ENCODE data around the gene A2M.

Gene A2M

DNA sequence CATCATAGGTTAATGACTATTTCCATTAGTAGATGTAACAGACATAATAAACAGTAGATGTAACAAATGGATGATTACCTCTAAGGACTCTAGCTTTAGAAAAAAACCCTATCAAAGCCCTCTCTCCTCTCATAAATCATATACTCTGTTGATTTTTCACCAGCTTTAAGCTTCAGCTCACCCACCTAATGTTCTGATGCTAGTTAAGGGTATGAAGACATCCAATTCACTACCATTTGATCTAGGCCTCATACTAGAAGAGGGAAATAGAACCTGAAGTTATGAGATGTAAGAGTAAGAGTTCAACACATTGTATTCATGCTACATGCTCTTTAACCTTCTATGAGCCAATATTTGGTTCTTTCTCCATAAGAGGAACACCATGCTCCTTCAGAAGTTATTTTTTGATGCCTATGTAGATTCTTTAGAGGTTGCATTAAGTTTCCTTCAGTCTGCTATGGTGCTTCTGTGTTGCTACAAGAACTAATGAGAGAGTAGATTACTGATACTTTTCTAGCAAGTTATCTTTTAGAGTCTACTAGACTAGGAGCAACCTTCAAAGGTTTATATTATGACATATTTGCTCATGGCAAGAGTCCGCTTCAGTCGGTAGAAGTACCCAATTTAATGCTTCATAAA, 16.0 kb downstream of the A2M start:
- no peak for DNase-seq

- no peak for DNase-seq
These were observed 17.2 kb downstream of the A2M start for GRCh38 chr12:9098463-9099026.

DNA sequence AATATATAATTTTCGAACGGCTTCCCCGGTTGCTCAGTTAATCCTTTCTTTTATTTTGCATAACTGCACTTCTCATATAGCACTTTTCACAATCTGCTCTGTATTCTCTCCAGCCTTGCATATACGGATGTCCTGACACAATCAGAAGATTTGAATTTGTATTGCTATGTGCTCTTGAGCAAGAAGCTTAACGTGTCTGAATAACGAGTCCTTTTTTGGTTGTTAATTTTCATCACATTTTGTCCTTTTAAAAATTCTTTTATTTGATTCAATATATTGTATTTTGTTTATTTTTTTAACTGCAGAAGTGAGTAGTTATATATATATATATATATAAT, 17.6 kb downstream of the A2M start:
- no peak for DNase-seq

DNA sequence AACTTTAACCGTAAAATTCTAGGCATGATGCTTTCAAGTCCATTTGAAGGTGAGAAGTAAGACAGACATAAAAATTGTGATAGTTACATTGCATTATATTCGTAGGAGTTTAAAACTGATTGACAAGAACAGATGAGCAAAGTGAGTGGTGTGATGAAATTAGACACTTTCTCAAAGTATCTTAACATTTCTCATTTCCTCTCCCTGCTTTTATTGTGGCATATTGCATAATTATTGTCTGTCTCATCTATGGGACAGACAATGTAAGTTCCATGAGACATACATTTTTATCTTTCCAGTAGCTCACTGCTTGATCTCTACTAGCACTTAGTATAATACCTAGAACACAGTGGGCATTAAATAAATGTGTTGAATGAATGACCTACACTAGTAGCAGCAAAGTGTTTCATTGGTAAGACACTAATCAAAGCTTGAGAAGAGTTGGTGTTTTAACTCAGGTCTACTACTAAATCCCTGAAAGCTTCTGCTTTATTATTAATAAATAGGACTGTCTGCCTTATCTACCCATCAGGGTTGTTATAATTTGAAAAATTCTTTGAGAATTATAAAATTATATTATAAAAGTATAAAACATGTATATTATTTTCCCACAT, 19.0 kb downstream of the A2M start:
- DNase-seq = no peak

DNA sequence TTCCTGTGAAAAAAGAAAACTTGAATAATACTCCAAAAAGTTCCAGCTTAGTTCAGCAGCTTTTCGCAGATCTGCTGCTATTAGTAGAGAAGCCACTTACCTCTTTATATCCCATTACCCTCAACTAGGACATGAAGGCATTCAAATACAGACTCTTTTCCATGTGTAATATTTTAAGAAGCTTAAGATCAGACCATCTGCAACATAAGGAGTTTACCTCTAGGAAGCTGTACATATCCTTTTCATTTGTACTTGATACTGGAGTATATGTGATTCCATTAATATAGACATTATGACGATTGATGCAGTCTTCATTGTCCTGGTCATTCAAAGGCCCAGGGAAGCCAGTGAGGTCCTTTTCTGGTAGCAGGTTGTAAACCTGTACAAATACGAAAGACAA, 20.4 kb downstream of the A2M start:
- DNase-seq = no peak

- DNase-seq = no peak
These were observed 21.1 kb downstream of the A2M start for GRCh38 chr12:9094512-9095206.

DNA sequence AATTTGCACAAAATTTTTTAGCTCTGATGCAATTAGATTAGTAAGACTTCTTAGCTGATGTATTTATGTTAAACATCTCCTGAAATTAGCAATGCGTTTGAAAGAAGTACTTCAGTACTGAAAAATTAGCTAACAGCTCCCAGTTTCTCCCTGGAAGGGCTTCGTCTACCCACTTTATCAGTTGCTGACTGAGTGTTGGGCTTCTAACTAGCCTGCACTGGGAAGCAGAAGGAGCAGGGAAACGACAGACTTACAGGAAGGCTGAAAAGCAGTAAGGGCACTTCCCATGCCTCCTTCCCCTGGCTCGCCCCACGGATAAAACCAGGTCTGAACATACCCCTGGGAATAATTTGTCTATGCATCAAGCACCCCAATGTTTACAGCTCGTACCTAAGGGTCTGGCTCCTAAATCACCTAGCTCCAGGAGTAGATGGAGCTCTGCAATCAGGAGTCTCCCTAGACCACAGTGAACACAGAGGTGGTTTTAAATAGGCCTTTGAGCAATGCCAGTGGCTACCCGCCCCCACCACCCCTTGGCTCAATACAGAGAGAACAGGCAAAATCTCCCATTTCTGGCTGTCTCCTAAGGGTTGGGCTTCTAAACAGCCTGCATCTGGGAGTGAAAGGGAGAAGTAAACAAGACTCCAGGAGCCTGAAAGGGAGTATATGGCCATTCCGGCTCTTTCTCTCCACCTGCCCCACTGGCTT, 23.7 kb downstream of the A2M start:
- no peak for DNase-seq

DNA sequence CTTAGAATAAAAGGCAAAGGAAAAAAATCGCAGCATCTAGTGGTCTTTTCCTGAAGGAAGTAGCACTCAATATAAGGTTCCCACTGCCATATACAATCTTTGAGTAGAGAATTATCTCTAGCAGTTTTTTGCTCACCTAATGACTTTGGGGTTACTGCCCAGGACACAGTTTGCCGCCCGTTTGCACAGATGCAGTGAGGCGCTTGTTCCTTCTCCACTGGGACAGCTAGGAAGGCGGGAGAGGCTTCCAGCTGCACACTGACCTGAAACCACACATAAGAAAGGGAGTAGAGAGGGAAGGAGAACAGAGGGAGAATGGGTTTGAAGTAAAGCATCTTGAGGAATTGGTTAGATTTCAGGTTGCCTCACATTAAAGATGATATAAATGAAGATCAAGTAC, 25.5 kb downstream of the A2M start:
- DNase-seq = no peak

DNA sequence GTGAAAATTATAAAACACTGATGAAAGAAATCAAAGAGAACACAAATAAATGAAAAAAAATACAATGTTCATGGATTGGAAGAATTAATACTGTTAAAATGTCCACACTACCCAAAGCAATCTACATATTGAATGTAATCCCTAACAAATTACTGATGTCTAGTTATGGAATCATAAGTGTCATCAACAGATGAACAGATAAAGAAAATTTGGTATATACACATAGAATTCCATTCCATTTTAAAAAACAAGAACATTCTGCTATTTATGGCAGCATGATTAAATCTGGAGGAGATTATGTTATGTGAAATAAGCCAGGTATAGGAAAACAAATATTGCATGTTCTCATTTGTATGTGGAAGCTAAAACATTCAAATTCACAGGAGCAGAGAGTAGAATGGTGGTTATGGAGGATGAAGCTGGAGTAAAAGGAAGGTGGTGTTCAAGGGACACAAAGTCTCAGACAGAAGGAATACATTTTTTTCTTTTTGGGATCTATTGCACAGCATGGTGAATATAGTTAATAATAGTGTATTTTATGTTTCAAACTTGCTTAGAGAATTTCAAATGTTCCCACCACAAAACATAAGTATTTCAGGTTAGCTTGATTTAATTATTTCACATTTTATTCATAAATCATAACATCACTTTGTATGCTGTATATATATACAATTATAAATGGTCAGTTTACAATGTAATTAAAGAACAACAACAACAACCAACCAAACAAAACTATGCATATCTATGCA, 28.5 kb downstream of the A2M start:
- DNase-seq = no peak

GRCh38 chr12:9086087-9086486, 29.6 kb downstream of the A2M start:
- no peak for DNase-seq

- DNase-seq = no peak
These were observed 31.3 kb downstream of the A2M start for GRCh38 chr12:9084417-9084816.

DNA sequence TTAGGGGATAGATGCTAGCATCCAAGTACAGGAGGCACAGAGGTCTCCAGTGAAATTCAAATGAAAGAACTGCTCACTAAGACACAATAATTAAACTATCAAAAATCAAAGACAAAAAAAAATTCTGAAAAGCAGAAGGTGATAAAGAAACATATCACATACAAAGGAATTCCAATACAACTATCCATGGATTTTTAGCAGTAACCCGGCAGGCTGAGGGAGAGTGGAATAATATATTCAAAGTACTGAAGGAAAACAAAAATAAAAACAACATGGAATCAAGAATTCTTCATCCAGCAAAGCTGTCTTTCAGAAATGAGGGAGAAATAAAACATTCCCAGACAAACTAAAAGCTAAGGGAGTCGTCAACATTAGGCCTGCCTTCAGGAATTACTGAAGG, 31.9 kb downstream of the A2M start:
- DNase-seq = no peak

DNA sequence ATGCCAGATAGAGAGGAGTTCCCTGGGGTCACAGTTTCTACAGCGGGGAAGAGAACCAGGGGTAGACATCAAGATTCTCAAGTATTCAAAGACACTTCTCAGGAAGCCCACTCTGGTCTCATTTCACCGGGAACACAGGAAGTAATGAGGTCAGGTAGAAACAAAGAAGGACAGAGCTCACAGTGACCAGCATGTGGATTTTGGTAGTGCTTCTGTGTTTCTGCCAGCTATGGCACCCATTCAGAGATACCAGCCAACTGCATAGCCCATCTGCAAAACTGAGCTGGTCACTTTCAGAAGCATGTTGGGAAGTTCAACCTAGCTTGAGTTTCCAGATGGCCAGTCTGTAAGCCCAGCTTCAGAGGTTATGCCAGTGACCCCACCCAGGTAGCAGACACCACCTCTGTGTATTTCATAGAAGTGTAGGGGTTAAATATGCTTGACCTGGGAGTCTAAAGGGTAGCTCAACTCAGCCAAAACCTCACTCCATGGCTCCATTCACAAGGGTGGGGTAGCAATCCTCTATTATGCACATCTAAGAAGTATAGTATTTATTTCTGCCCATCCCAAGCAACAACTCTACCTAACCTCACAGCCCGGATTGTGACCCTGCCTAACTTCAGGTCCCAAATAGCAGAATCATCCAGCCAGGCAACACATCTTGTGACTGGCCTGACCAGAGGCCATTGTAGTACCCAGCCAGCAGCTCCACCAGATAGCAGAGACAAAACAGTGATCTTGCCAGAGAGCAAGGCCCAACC, 33.9 kb downstream of the A2M start:
- no peak for DNase-seq

- DNase-seq = no peak
These were observed 35.6 kb downstream of the A2M start for GRCh38 chr12:9079883-9080675.

- DNase-seq = no peak
These were observed 36.6 kb downstream of the A2M start for GRCh38 chr12:9079082-9079481.

DNA sequence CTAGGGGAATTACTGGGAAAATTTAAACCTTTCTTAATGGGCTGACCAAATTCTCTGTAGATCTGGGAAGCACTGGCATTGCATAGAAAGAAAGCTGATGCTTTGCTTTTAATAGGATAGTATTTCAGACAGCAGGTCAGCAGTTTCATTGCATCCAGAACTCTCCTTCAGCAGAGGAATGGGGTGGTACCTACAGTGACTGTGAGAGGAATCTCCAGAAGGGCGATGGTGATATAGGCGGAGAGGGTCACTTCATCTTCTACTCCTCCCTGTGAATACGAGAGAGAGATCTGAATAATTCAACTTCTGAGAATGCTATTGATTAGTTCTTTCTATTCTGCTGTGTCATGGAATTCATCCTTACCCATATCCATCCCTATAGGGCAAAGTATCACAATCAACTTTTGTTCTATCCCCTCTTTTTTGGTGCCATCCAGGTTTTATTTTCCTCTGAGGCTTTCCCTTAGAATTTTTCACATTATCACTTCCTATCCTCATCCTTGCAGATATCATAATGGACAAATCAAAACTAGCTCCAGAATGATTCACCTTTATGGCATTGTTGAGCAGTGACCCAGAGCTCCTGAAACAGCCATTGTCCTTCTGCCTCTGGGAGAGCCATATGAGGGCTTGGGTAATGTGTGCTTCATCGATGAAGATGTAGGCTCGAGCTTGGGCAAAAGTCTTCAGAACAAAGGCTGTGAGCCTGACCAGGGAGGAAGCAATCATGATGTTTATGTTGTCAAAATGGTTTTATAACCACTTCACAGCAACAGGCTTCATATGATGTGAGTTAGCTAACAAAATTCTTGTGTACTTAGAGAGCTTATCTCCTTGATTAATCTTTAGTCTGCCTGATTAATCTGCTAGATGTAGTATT, 38.3 kb downstream of the A2M start:
- DNase-seq = no peak

- no peak for DNase-seq
These were observed 39.0 kb downstream of the A2M start for GRCh38 chr12:9076733-9077132.

GRCh38 chr12:9075138-9075535, 40.6 kb downstream of the A2M start:
- no peak for DNase-seq

All from nucleus accumbens (tissue), 56 donors.